Progenitor cell of endocrine pancreas (in vitro differentiated cells): ENCODE measurements around the gene SC5D. TPM values are rescaled to one million over a fixed set of nuclear protein-coding genes. Genes with fewer than 3 reads are reported as not detected.

Experiments
- DNase-seq: peaks from one replicate; pipeline ENCODE4 v3.0.0; 2021; ENCODE audit warnings: low spot score; ENCODE audit not compliant: unreplicated experiment
- H3K27ac Mint-ChIP-seq: 2 replicates; pipeline ENCODE4 v1.8.0; 2021; ENCODE audit warnings: mild to moderate bottlenecking, moderate library complexity, mixed read lengths
- H3K27me3 Mint-ChIP-seq: 2 replicates; pipeline ENCODE4 v1.8.0; 2021; ENCODE audit warnings: mixed read lengths
- H3K36me3 Mint-ChIP-seq: 2 replicates; pipeline ENCODE4 v1.8.0; 2022; ENCODE audit warnings: mixed read lengths; ENCODE audit not compliant: insufficient read depth
- H3K4me1 Mint-ChIP-seq: 2 replicates; pipeline ENCODE4 v1.8.0; 2021; ENCODE audit warnings: low read depth, mixed read lengths
- H3K4me3 Mint-ChIP-seq: 2 replicates; pipeline ENCODE4 v1.8.0; 2021; ENCODE audit warnings: low read depth, mild to moderate bottlenecking, moderate library complexity, mixed read lengths
- H3K9me3 Mint-ChIP-seq: 2 replicates; pipeline ENCODE4 v1.8.0; 2021; ENCODE audit warnings: low read depth, mixed read lengths
- total RNA-seq: library from RNA; stranded (reverse); gene quantifications from 2 replicates; pipeline ENCODE4 v1.2.1, GENCODE V29; 2021
- TF ChIP-seq, protein P1 (sequence below): fragments of 200-600 bp; sonication (generic); IDR thresholded peaks from one replicate; pipeline ENCODE4 v1.5.0; 2021; ENCODE audit warnings: antibody characterized with exemption, mild to moderate bottlenecking; ENCODE audit not compliant: unreplicated experiment

The SC5D gene
- total RNA-seq, 1 donor from 2014 or later = 58.7 TPM

- Mint-ChIP-seq H3K36me3 (no peaks in the 10 kb centered on the region), H3K4me1 (peaks cover 9% of the 10 kb centered on the region), H3K9me3 (no peaks in the 10 kb centered on the region), H3K27ac (no peak overlapping the region), H3K27me3 (no peaks in the 10 kb centered on the region), H3K4me3 (no peak overlapping the region)
- no peak for DNase-seq
- TF ChIP-seq, protein P1, sequence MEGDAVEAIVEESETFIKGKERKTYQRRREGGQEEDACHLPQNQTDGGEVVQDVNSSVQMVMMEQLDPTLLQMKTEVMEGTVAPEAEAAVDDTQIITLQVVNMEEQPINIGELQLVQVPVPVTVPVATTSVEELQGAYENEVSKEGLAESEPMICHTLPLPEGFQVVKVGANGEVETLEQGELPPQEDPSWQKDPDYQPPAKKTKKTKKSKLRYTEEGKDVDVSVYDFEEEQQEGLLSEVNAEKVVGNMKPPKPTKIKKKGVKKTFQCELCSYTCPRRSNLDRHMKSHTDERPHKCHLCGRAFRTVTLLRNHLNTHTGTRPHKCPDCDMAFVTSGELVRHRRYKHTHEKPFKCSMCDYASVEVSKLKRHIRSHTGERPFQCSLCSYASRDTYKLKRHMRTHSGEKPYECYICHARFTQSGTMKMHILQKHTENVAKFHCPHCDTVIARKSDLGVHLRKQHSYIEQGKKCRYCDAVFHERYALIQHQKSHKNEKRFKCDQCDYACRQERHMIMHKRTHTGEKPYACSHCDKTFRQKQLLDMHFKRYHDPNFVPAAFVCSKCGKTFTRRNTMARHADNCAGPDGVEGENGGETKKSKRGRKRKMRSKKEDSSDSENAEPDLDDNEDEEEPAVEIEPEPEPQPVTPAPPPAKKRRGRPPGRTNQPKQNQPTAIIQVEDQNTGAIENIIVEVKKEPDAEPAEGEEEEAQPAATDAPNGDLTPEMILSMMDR = peak; percentile 76
These were observed 43.4 kb upstream of the SC5D start for GRCh38 chr11:121249039-121249663.

- no peak overlapping the region for H3K27ac Mint-ChIP-seq
- H3K9me3 Mint-ChIP-seq = peaks cover 4% of the 10 kb centered on the region
- no peak overlapping the region for H3K4me3 Mint-ChIP-seq
- TF ChIP-seq, protein P1 = no peak
- DNase-seq = no peak
- peaks cover 9% of the 10 kb centered on the region for H3K4me1 Mint-ChIP-seq
- no peaks in the 10 kb centered on the region for H3K27me3 Mint-ChIP-seq
- H3K36me3 Mint-ChIP-seq = no peaks in the 10 kb centered on the region
These were observed 41.7 kb upstream of the SC5D start for GRCh38 chr11:121250843-121251242.

DNA sequence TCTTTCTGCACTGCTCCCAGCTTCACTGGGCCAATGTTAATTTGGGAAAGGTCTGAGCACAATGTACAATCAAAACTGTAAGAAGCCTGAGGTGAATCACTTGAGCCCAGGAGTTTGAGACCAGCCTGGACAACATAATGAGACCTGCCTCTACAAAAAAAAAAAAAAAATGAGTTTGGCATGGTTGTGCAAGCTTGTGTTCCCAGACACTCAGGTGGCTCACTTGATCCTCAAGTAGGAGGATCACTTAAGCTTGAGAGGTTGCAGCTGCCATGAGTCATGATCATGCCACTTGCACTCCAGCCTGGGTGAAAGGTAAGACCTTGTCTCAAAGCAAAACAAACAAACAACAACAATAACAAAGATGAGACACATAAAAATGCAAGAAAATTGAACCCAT, 38.6 kb upstream of the SC5D start:
- no peaks in the 10 kb centered on the region for H3K27me3 Mint-ChIP-seq
- peaks cover 24% of the 10 kb centered on the region for H3K4me1 Mint-ChIP-seq
- TF ChIP-seq, protein P1 = no peak
- no peak overlapping the region for H3K27ac Mint-ChIP-seq
- H3K4me3 Mint-ChIP-seq = no peak overlapping the region
- no peaks in the 10 kb centered on the region for H3K36me3 Mint-ChIP-seq
- no peak for DNase-seq
- H3K9me3 Mint-ChIP-seq = peaks cover 4% of the 10 kb centered on the region

GRCh38 chr11:121254756-121255155, 37.8 kb upstream of the SC5D start:
- Mint-ChIP-seq H3K27ac (no peak overlapping the region), H3K36me3 (no peaks in the 10 kb centered on the region), H3K4me1 (peaks cover 24% of the 10 kb centered on the region), H3K9me3 (peaks cover 4% of the 10 kb centered on the region), H3K27me3 (no peaks in the 10 kb centered on the region), H3K4me3 (no peak overlapping the region)
- TF ChIP-seq, protein P1 = no peak
- no peak for DNase-seq

DNA sequence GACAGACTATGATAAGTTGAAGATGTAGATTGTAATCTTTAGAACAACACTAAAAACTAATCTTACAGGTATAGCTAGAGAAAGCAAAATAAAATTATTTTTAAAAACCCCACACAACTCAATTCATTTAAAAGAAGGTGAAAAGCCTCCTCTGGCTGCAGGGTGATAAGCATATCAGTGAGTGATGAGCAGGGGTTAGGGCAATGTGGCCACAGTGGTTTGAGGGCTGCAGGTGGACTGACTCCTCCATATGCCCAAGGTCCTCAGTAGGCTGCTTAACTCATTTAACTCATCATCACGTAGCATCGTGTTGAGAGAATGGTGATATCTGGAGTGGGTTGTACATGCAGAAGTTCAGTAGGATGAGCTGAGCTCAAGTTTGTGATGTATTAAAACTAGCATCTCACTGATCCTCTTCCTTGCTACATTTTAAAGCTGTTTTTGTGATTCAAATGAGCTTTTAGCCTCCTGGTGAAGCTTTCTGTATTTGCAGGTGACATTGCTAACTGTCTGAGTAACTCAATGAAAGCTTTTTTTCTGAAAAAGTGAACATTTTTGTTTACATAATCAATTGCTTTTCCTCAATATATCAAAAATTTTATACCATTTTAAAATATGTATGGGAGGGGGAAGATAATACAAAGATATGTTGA, 37.0 kb upstream of the SC5D start:
- H3K36me3 Mint-ChIP-seq = no peaks in the 10 kb centered on the region
- no peak for DNase-seq
- no peak overlapping the region for H3K27ac Mint-ChIP-seq
- H3K4me1 Mint-ChIP-seq = peaks cover 19% of the 10 kb centered on the region
- TF ChIP-seq, protein P1 = no peak
- no peaks in the 10 kb centered on the region for H3K27me3 Mint-ChIP-seq
- H3K9me3 Mint-ChIP-seq = peaks cover 6% of the 10 kb centered on the region
- no peak overlapping the region for H3K4me3 Mint-ChIP-seq
